NB4 (cell line): ENCODE results near the gene PEG3.

ENCODE experiments used
- DNase-seq: peaks from one replicate; pipeline ENCODE4 v3.0.0; 2010; ENCODE audit warnings: low read depth
- H3K4me3 ChIP-seq: one replicate; pipeline ENCODE4 v1.5.1; 2011; ENCODE audit warnings: mild to moderate bottlenecking, low read depth, low read length, moderate library complexity
- CTCF ChIP-seq: IDR thresholded peaks from one replicate; pipeline ENCODE4 v1.5.1; 2012; ENCODE audit warnings: low read depth, low read length
- MYC ChIP-seq: IDR thresholded peaks from 2 replicates; pipeline ENCODE4 v1.6.1; 2011; ENCODE audit warnings: low read depth, low read length
- POLR2A ChIP-seq: IDR thresholded peaks from 2 replicates; pipeline ENCODE4 v1.6.1; 2011; ENCODE audit warnings: mild to moderate bottlenecking; ENCODE audit not compliant: insufficient read length; ENCODE audit errors: extremely low read depth
- TF ChIP-seq, protein P1 (sequence below): IDR thresholded peaks from 2 replicates; pipeline ENCODE4 v1.6.1; 2011; ENCODE audit warnings: low read depth, low read length

The PEG3 gene

GRCh38 chr19:56821209-56821608, 19.3 kb downstream of the PEG3 start:
- no peak for DNase-seq
- TF ChIP-seq, protein P1, sequence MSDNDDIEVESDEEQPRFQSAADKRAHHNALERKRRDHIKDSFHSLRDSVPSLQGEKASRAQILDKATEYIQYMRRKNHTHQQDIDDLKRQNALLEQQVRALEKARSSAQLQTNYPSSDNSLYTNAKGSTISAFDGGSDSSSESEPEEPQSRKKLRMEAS: no peak
- no peak for TF ChIP-seq MYC
- no peak for TF ChIP-seq CTCF
- TF ChIP-seq POLR2A: no peak
- no peak overlapping the region for H3K4me3 ChIP-seq

DNA sequence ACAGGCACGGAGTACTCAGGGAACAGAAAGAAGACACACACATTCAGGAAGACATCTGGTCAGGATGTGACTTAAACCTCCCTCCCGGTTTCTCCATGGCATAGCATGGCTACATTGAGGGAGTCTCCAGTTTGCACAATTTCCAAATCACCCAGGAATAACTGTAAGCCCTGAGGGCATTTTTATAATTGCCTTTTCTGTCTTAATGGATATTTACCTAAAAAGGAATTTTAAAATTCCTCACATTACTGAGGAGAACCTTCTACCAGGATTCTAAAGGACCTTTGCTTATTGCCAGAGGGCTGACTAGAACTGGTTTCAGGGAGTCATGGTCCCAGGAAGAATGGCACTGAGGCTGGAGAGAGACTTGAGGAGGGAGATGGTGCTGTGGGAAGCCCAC, 21.4 kb downstream of the PEG3 start:
- no peak for DNase-seq
- H3K4me3 ChIP-seq: no peak overlapping the region
- no peak for TF ChIP-seq POLR2A
- TF ChIP-seq MYC: no peak
- no peak for TF ChIP-seq CTCF
- TF ChIP-seq, protein P1: no peak

- no peak for DNase-seq
- TF ChIP-seq POLR2A (no peak), MYC (no peak), CTCF (no peak)
- TF ChIP-seq, protein P1: no peak
- no peak overlapping the region for H3K4me3 ChIP-seq
Observed at GRCh38 chr19:56814656-56815055, 25.9 kb downstream of the PEG3 start.

GRCh38 chr19:56813531-56813930, 27.0 kb downstream of the PEG3 start:
- TF ChIP-seq, protein P1: no peak
- TF ChIP-seq CTCF: no peak
- no peak for TF ChIP-seq POLR2A
- DNase-seq: no peak
- H3K4me3 ChIP-seq: no peak overlapping the region

GRCh38 chr19:56811480-56811879, 29.0 kb downstream of the PEG3 start:
- no peak for TF ChIP-seq POLR2A
- TF ChIP-seq, protein P1: no peak
- no peak for TF ChIP-seq MYC
- TF ChIP-seq CTCF: no peak
- DNase-seq: no peak
- H3K4me3 ChIP-seq: no peak overlapping the region

GRCh38 chr19:56810260-56810659, 30.3 kb downstream of the PEG3 start:
- TF ChIP-seq CTCF: no peak
- no peak for TF ChIP-seq POLR2A
- TF ChIP-seq MYC: no peak
- TF ChIP-seq, protein P1: no peak
- DNase-seq: no peak
- no peak overlapping the region for H3K4me3 ChIP-seq
